Hepatocyte (in vitro differentiated cells): ENCODE data around the gene FARP2. TPM values are rescaled to one million over a fixed set of nuclear protein-coding genes. Genes with fewer than 3 reads are reported as not detected.

Source experiments
- DNase-seq: peaks from one replicate; pipeline ENCODE4 v3.0.0-alpha.2; 2016; ENCODE audit warnings: low spot score
- H2AFZ ChIP-seq: fragments of 200-600 bp; sonication (generic); 2 replicates; pipeline ENCODE4 v1.6.0; 2016; ENCODE audit warnings: antibody characterized with exemption, mild to moderate bottlenecking
- H3K27ac ChIP-seq: fragments of 200-600 bp; sonication (generic); 2 replicates; pipeline ENCODE4 v1.5.1; 2016; ENCODE audit warnings: mild to moderate bottlenecking
- H3K27me3 ChIP-seq: fragments of 200-600 bp; sonication (generic); 2 replicates; pipeline ENCODE4 v1.6.1; 2016
- H3K36me3 ChIP-seq: fragments of 200-600 bp; sonication (generic); replicated peaks from 2 replicates; pipeline ENCODE4 v1.5.1; 2016; ENCODE audit warnings: low read depth; ENCODE audit not compliant: insufficient read depth
- H3K4me1 ChIP-seq: fragments of 200-600 bp; sonication (generic); 2 replicates; pipeline ENCODE4 v1.5.1; 2016; ENCODE audit warnings: mild to moderate bottlenecking, moderate library complexity; ENCODE audit not compliant: insufficient read depth
- H3K4me2 ChIP-seq: fragments of 200-600 bp; sonication (generic); 2 replicates; pipeline ENCODE4 v1.6.0; 2016
- H3K4me3 ChIP-seq: fragments of 200-600 bp; sonication (generic); 2 replicates; pipeline ENCODE4 v1.5.1; 2016; ENCODE audit warnings: mild to moderate bottlenecking
- H3K79me2 ChIP-seq: fragments of 200-600 bp; sonication (generic); 2 replicates; pipeline ENCODE4 v1.6.0; 2017; ENCODE audit warnings: mild to moderate bottlenecking
- H3K9me2 ChIP-seq: fragments of 200-600 bp; sonication (generic); replicated peaks from 2 replicates; pipeline ENCODE4 v1.6.0; 2017; ENCODE audit warnings: mild to moderate bottlenecking; ENCODE audit not compliant: insufficient read depth
- H3K9me3 ChIP-seq: fragments of 200-600 bp; sonication (generic); 2 replicates; pipeline ENCODE4 v1.5.1; 2016; ENCODE audit warnings: low read depth, mild to moderate bottlenecking
- H4K20me1 ChIP-seq: fragments of 200-600 bp; sonication (generic); 2 replicates; pipeline ENCODE4 v1.6.0; 2016; ENCODE audit warnings: mild to moderate bottlenecking; ENCODE audit not compliant: insufficient read depth, poor library complexity, severe bottlenecking
- CTCF ChIP-seq: fragments of 200-600 bp; sonication (generic); IDR thresholded peaks from 2 replicates; pipeline ENCODE4 v1.5.1; 2016; ENCODE audit warnings: antibody characterized with exemption, mild to moderate bottlenecking; ENCODE audit not compliant: poor library complexity
- EZH2 ChIP-seq: fragments of 200-600 bp; sonication (generic); IDR thresholded peaks from 2 replicates; pipeline ENCODE4 v1.6.1; 2016; ENCODE audit warnings: antibody characterized with exemption, mild to moderate bottlenecking, borderline replicate concordance
- EZH2phosphoT487 ChIP-seq: fragments of 200-600 bp; sonication (generic); IDR thresholded peaks from one replicate; pipeline ENCODE4 v1.6.1; 2018; ENCODE audit warnings: antibody characterized with exemption, mild to moderate bottlenecking, low read depth, moderate library complexity; ENCODE audit not compliant: unreplicated experiment, severe bottlenecking
- WGBS: methylation state at CpG from one replicate; pipeline ENCODE4 v1.1.6; 2016; ENCODE audit warnings: low lambda C conversion rate; ENCODE audit errors: missing lambda C conversion rate; 5-methylcytosine and 5-hydroxymethylcytosine counted together
- polyA plus RNA-seq: library from polyadenylated mRNA; unstranded; fragments of >200 nt; fragmentation: Nextera tagmentation; extraction: Ambion mirVana; gene quantifications from 2 replicates; pipeline ENCODE4 v1.2.1, GENCODE V29; 2016
- total RNA-seq: library from RNA; depleted of rRNA; stranded (reverse); fragments of >200 nt; gene quantifications from 2 replicates; pipeline ENCODE4 v1.2.3, GENCODE V29; 2014

Gene FARP2
- total and polyA plus RNA-seq, 2 experiments from 2014 or later: 29.1 to 29.6 TPM

DNA sequence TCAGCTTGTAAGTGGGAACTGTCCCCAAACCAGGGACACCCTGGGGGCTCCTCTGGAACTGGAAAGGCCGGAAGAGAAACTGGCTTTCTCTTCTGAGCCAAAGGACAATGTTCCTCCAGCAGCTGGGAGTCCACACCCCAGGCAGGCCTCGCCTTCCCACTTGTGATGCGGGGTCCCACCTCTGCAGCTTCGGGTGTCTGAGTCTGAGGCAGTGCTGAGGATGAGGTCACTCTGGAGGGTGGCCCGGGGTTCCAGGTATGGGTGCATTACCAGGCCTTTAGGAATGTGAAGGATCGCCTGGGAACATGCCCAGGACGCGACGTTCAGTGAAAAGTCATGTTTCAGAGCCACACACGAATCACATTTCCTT is 184.3 kb downstream of the FARP2 start:
- H3K36me3 ChIP-seq: no peaks in the 10 kb centered on the region
- no peak for DNase-seq
- H3K4me1 ChIP-seq: peaks cover 14% of the 10 kb centered on the region
- no peak overlapping the region for H3K27ac ChIP-seq
- WGBS: 63% methylated on average over 10 of the region's 10 CpGs
- H3K9me2 ChIP-seq: no peaks in the 10 kb centered on the region
- H3K9me3 ChIP-seq: no peaks in the 10 kb centered on the region
- H3K27me3 ChIP-seq: peaks cover 14% of the 10 kb centered on the region
- no peaks in the 10 kb centered on the region for H3K79me2 ChIP-seq
- H3K4me2 ChIP-seq: peak overlapping the region; percentile 74
- H2AFZ ChIP-seq: peak overlapping the region; percentile 13
- no peak for TF ChIP-seq EZH2
- no peak for TF ChIP-seq CTCF
- no peak for TF ChIP-seq EZH2phosphoT487
- H3K4me3 ChIP-seq: no peak overlapping the region
- no peaks in the 10 kb centered on the region for H4K20me1 ChIP-seq

DNA sequence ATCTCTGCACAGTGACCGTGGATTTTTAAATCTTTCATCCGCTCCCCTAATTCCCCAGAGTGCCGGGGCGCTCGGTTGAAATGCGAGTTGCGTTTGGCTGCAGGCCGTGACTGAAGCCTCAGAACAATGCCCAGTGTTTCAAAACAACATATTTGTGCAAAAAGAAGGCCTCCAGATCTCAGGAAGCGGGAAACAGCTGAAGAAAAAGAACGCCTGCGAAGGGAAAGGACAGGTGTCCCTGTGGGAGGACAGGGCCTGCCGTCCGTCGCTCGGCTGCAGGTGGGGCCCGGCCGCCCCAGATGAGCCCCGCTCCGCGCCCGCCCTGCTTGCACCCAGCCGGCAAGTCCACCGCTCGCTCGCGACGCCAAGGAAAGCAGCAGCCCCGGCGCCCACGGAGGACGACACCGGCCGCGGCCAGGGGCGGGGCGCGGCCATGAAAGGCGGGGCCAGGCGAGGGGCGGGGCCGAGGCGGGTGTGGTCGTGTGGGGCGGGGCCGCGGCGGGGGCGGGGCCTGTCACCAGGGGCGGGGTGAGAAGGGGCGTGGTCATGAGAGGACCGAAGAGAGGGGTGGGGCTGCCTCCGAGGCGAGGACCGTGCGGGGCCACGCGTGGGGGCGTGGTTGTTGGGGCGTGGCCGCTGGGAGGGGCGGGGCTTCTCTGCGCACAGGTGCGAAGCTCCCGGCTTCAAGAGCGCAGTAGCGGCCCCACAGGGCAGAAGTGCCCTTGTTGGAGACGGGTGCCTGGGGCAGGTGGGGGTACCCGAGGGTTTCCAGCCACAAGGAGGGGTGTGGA is 184.9 kb downstream of the FARP2 start:
- peaks cover 14% of the 10 kb centered on the region for H3K4me1 ChIP-seq
- 25% methylated on average over 41 of the region's 68 CpGs for WGBS
- H3K4me2 ChIP-seq: peak overlapping the region; percentile 74
- H3K79me2 ChIP-seq: no peaks in the 10 kb centered on the region
- DNase-seq: peak; percentile 73
- no peaks in the 10 kb centered on the region for H3K9me3 ChIP-seq
- peaks cover 14% of the 10 kb centered on the region for H3K27me3 ChIP-seq
- TF ChIP-seq EZH2phosphoT487 (no peak), CTCF (no peak), EZH2 (no peak)
- no peaks in the 10 kb centered on the region for H3K36me3 ChIP-seq
- H3K9me2 ChIP-seq: no peaks in the 10 kb centered on the region
- H3K27ac ChIP-seq: no peak overlapping the region
- H2AFZ ChIP-seq: peak overlapping the region; percentile 13
- H3K4me3 ChIP-seq: no peak overlapping the region
- H4K20me1 ChIP-seq: no peaks in the 10 kb centered on the region

GRCh38 chr2:241541564-241542277 is 185.6 kb downstream of the FARP2 start:
- Histone ChIP-seq H2AFZ (peak overlapping the region; percentile 56), H3K4me1 (peaks cover 17% of the 10 kb centered on the region), H3K36me3 (no peaks in the 10 kb centered on the region), H3K27me3 (peaks cover 14% of the 10 kb centered on the region), H3K4me2 (peak overlapping the region; percentile 74), H3K9me3 (no peaks in the 10 kb centered on the region), H3K27ac (no peak overlapping the region), H4K20me1 (no peaks in the 10 kb centered on the region), H3K9me2 (no peaks in the 10 kb centered on the region), H3K79me2 (no peaks in the 10 kb centered on the region), H3K4me3 (no peak overlapping the region)
- TF ChIP-seq EZH2phosphoT487: no peak
- peak; percentile 10 for DNase-seq
- WGBS: 24% methylated on average over 48 of the region's 62 CpGs

DNA sequence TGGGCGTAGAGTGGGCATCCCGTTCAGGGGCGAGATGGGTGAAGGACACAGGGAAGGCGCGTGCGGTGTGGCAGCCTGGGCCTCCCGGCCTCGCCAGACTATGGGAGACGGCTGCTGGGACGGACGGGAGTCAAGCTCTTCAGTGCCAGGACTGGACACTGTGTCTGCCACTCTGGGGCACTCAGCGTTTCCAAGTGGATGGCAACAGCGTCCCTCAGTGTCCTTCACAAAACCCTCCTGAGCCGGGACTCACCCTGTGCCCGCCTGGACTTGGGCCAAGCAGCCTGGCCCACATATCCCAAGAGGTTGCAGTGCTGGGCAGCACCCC is 186.2 kb downstream of the FARP2 start:
- Histone ChIP-seq H3K4me2 (no peak overlapping the region), H3K79me2 (no peaks in the 10 kb centered on the region), H3K9me3 (no peaks in the 10 kb centered on the region), H3K27ac (no peak overlapping the region), H3K36me3 (no peaks in the 10 kb centered on the region), H4K20me1 (no peaks in the 10 kb centered on the region), H2AFZ (no peak overlapping the region), H3K4me1 (peaks cover 22% of the 10 kb centered on the region), H3K27me3 (peaks cover 14% of the 10 kb centered on the region), H3K4me3 (no peak overlapping the region), H3K9me2 (no peaks in the 10 kb centered on the region)
- WGBS: 90% methylated on average over 15 of the region's 15 CpGs
- no peak for TF ChIP-seq CTCF
- TF ChIP-seq EZH2phosphoT487: no peak
- no peak for TF ChIP-seq EZH2
- no peak for DNase-seq
